Stomach (tissue), 4 donors: ENCODE data around the gene PHACTR4.

Source experiments
- CTCF ChIP-seq, 7 experiments: fragments of 450-650 bp in 4 of 7; fragments of 200-600 bp in 3 of 7; sonication (generic) in 3 of 7; IDR thresholded peaks; one replicate each; pipeline ENCODE4 v1.5.1; 2016 to 2019; ENCODE audit warnings: antibody characterized with exemption in 7 of 7, control low read depth in 2 of 7, mild to moderate bottlenecking in 1 of 7
- POLR2AphosphoS5 ChIP-seq, 3 donors: sonication (generic); formaldehyde crosslinking; IDR thresholded peaks; one replicate each; pipeline ENCODE4 v1.6.1; 2016; ENCODE audit warnings: antibody characterized with exemption in 3 of 3

DNA sequence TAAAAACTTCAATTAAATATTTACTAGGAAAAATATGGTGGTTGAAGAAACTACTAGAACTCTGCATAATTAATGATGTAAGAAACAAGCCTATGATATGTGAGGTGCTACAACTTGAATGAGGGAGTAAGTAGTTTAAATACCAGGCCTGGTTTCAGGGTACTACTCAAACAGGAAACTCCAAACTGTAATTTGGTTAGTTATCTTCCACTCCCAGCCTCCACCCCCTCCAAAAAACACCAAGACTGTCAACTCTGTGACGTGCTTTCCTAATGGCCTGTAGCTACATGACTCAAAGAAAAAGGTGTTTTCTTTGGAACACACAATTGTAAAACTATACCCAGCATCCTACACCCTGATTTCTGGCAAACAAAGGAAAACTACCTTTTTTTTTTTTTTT is 80.4 kb downstream of the PHACTR4 start:
- TF ChIP-seq POLR2AphosphoS5 (IDR thresholded peaks at IDR 0.05) (no peak), CTCF (IDR thresholded peaks at IDR 0.05) (no peak)
